PC-3 (cell line): ENCODE measurements around the gene STK32C.

ENCODE experiments used
- EZH2 ChIP-seq: fragments of 300-600 bp; sonication (generic); IDR thresholded peaks from one replicate; pipeline ENCODE4 v1.6.1; 2017; ENCODE audit warnings: antibody characterized with exemption, mild to moderate bottlenecking, low read length; ENCODE audit not compliant: unreplicated experiment
- EZH2phosphoT487 ChIP-seq: fragments of 300-600 bp; sonication (generic); IDR thresholded peaks from 2 replicates; pipeline ENCODE4 v1.6.1; 2018; ENCODE audit warnings: mild to moderate bottlenecking, antibody characterized with exemption, low read length, borderline replicate concordance
- TF ChIP-seq, protein P1 (sequence below): fragments of 300-600 bp; sonication (generic); conservative IDR thresholded peaks from 2 replicates; pipeline ENCODE4 v1.5.1; 2017; ENCODE audit warnings: antibody characterized with exemption, low read depth, mild to moderate bottlenecking, low read length

DNA sequence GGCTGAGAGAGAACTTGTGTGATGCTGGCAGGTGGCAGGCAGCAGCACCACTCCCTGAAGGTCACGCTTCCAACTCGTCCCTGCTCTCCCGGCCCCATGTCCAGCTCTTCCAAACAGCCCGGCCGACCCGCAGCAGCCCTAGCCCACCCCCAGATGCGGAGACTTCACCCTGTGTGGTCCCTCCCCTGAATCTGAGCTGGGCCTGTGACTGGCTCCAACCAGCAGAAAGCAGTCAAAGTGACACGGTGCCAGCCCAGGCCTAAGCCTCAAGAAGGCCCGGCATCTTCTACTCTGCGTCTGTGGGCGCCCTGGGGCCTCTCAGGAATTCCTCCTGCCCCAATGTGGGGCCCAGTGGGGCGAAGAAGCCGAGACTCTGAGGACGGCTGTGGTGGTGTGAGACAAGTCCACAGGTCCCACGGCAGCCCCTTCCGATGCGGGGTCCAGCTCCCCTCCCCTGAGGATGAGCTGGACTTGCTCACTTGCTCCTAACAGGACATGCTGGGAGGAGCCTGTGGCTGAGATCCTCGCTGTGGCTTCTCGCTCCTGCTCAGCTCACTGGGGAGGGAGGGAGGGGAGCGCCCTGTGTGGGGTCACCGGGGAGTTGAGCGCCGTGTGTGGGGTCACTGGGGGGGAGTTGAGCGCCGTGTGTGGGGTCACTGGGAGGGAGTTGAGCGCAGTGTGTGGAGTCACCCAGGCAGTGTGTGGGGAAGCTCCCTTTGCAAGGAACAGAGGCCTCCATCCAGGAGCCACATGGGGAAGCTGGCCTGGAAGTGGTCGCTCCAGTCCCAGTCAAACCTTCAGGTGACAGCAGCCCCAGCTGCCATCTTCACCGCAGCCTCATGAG is 9.5 kb downstream of the STK32C start:
- TF ChIP-seq, protein P1, sequence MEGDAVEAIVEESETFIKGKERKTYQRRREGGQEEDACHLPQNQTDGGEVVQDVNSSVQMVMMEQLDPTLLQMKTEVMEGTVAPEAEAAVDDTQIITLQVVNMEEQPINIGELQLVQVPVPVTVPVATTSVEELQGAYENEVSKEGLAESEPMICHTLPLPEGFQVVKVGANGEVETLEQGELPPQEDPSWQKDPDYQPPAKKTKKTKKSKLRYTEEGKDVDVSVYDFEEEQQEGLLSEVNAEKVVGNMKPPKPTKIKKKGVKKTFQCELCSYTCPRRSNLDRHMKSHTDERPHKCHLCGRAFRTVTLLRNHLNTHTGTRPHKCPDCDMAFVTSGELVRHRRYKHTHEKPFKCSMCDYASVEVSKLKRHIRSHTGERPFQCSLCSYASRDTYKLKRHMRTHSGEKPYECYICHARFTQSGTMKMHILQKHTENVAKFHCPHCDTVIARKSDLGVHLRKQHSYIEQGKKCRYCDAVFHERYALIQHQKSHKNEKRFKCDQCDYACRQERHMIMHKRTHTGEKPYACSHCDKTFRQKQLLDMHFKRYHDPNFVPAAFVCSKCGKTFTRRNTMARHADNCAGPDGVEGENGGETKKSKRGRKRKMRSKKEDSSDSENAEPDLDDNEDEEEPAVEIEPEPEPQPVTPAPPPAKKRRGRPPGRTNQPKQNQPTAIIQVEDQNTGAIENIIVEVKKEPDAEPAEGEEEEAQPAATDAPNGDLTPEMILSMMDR = no peak
- TF ChIP-seq EZH2 (no peak), EZH2phosphoT487 (no peak)
